Right lobe of liver (tissue), 6 donors: ENCODE results near the gene MACROD2. TPM values are rescaled to one million over a fixed set of nuclear protein-coding genes. Genes with fewer than 3 reads are reported as not detected.

Source experiments
- ATAC-seq, 4 donors: fragments of 200-7000 bp; cut with Tn5 transposase; one replicate each; pipeline ENCODE4 v1.9.1; 2020; ENCODE audit warnings: mild to moderate bottlenecking in 4 of 4, moderate library complexity in 4 of 4
- DNase-seq, 3 donors: peaks; one replicate each; pipeline ENCODE4 v3.0.0-alpha.2; 2020
- H3K27ac ChIP-seq, 3 donors: fragments of 200-600 bp; one replicate each; pipeline ENCODE4 v1.8.0; 2022
- H3K27me3 ChIP-seq, 2 donors: fragments of 200-600 bp; one replicate each; pipeline ENCODE4 v1.8.0; 2022
- H3K36me3 ChIP-seq, 4 donors: fragments of 200-600 bp; sonication (generic) in 1 of 4; one replicate each; pipeline versions ENCODE4 v1.5.1 to v1.8.0; 2017 to 2022; ENCODE audit warnings: control low read depth in 1 of 4
- H3K4me1 ChIP-seq, 4 donors: fragments of 200-600 bp; sonication (generic) in 1 of 4; one replicate each; pipeline versions ENCODE4 v1.5.1 to v1.8.0; 2017 to 2022; ENCODE audit warnings: control low read depth in 1 of 4
- H3K4me3 ChIP-seq, 3 donors: fragments of 200-600 bp; one replicate each; pipeline ENCODE4 v1.8.0; 2022
- H3K9me3 ChIP-seq, 4 donors: fragments of 200-600 bp; sonication (generic) in 1 of 4; one replicate each; pipeline versions ENCODE4 v1.5.1 to v1.8.0; 2017 to 2022; ENCODE audit warnings: control low read depth in 1 of 4
- CTCF ChIP-seq, 4 donors: fragments of 200-600 bp in 3 of 4; fragments of 450-650 bp in 1 of 4; IDR thresholded peaks; one replicate each; pipeline versions ENCODE4 v1.5.1 to v1.8.0; 2016 to 2022; ENCODE audit warnings: antibody characterized with exemption in 4 of 4, mild to moderate bottlenecking in 2 of 4
- POLR2A ChIP-seq: fragments of 450-650 bp; IDR thresholded peaks from one replicate; pipeline ENCODE4 v1.6.1; 2017; ENCODE audit warnings: antibody characterized with exemption, mild to moderate bottlenecking
- WGBS: methylation state at CpG from one replicate; pipeline ENCODE4 v1.1.6; 2018; ENCODE audit warnings: low coverage, low lambda C conversion rate; ENCODE audit not compliant: insufficient coverage; ENCODE audit errors: missing lambda C conversion rate; 5-methylcytosine and 5-hydroxymethylcytosine counted together
- intact Hi-C, 2 donors: fragments of 100-400 bp; cut with DNase I; formaldehyde crosslinking; loops; one replicate each; pipeline versions ENCODE4 v1.11.2 to v1.14.1; 2022
- total RNA-seq, 6 experiments: library from RNA; depleted of rRNA in 2 of 6; stranded (reverse); fragments of >200 nt in 2 of 6; fragmentation: NEBNext Ultra II Directional in 3 of 6; extraction: Animal tissue kit (Norgen Biotek cat#: 25700) in 3 of 6; gene quantifications; one replicate each; pipeline versions ENCODE4 v1.1.0 to v1.2.4, GENCODE V29; 2016 to 2023
- donor health status: DM: no; HTN: yes; CAD: no.
- donor health status: DM: no; HTN: no; CAD: no.
- donor health status: DM: no; HTN: no; CAD: no.
- donor health status: DM: no; HTN: yes; CAD: no.
- donor health status: DM: no; HTN: yes; CAD: no.

Gene MACROD2
- total RNA-seq, 6 experiments from 2014 or later = 1.2 to 5.5 (median 3.3) TPM

- Histone ChIP-seq H3K4me1 (no peaks in the 10 kb centered on the region), H3K4me3 (no peak overlapping the region), H3K36me3 (no peaks in the 10 kb centered on the region), H3K27ac (no peak overlapping the region), H3K27me3 (no peaks in the 10 kb centered on the region), H3K9me3 (no peaks in the 10 kb centered on the region)
- no peak for DNase-seq
- no peak for ATAC-seq
- intact Hi-C loops = no loop called here
- WGBS = 52% methylated on average over 1 of the region's 1 CpG
- TF ChIP-seq CTCF (IDR thresholded peaks at IDR 0.05) (no peak), POLR2A (no peak)
These were observed 1245.5 kb downstream of the MACROD2 start for GRCh38 chr20:15240801-15241200.

GRCh38 chr20:15241681-15242080 is 1246.4 kb downstream of the MACROD2 start:
- ATAC-seq = no peak
- TF ChIP-seq CTCF (IDR thresholded peaks at IDR 0.05) (no peak), POLR2A (no peak)

GRCh38 chr20:15242773-15243172 is 1247.5 kb downstream of the MACROD2 start:
- no peak for ATAC-seq
- TF ChIP-seq CTCF (IDR thresholded peaks at IDR 0.05) (no peak), POLR2A (no peak)
- 43% methylated on average over 2 of the region's 3 CpGs for WGBS
- intact Hi-C loops = no loop called here
- H3K9me3 ChIP-seq = no peaks in the 10 kb centered on the region
- no peak overlapping the region for H3K27ac ChIP-seq
- H3K27me3 ChIP-seq = no peaks in the 10 kb centered on the region
- H3K4me3 ChIP-seq = no peak overlapping the region
- H3K36me3 ChIP-seq = no peaks in the 10 kb centered on the region
- no peak for DNase-seq
- no peaks in the 10 kb centered on the region for H3K4me1 ChIP-seq

More at GRCh38 chr20:15241681-15242080, 1246.4 kb downstream of the MACROD2 start:
- no peak for DNase-seq
- Histone ChIP-seq H3K36me3 (no peaks in the 10 kb centered on the region), H3K4me3 (no peak overlapping the region), H3K4me1 (no peaks in the 10 kb centered on the region), H3K9me3 (no peaks in the 10 kb centered on the region), H3K27me3 (no peaks in the 10 kb centered on the region), H3K27ac (no peak overlapping the region)
- intact Hi-C loops = no loop called here

GRCh38 chr20:15245896-15246295 is 1250.6 kb downstream of the MACROD2 start:
- TF ChIP-seq CTCF (IDR thresholded peaks at IDR 0.05) (no peak), POLR2A (no peak)
- no peak overlapping the region for H3K4me3 ChIP-seq
- H3K36me3 ChIP-seq = no peaks in the 10 kb centered on the region
- ATAC-seq = no peak
- intact Hi-C loops = no loop called here
- no peak for DNase-seq
- H3K9me3 ChIP-seq = no peaks in the 10 kb centered on the region
- no peaks in the 10 kb centered on the region for H3K4me1 ChIP-seq
- no peaks in the 10 kb centered on the region for H3K27me3 ChIP-seq
- 64% methylated on average over 2 of the region's 2 CpGs for WGBS
- H3K27ac ChIP-seq = no peak overlapping the region
